HCT116 (cell line): ENCODE measurements around the gene LSM14A. TPM values are rescaled to one million over a fixed set of nuclear protein-coding genes. Genes with fewer than 3 reads are reported as not detected.

Source experiments
- ATAC-seq: fragments of 200-7000 bp; cut with Tn5 transposase; 2 replicates; pipeline ENCODE4 v1.9.1; 2020; ENCODE audit warnings: mild to moderate bottlenecking, moderate library complexity
- BruUV-seq: library from RNA; stranded (reverse); fragments of 400-500 nt; replicated peaks from 2 replicates; lab custom pipeline; 2021; lab: Mats Ljungman, UMichigan
- CTCF ChIA-PET: fragments of 300-600 bp; sonication (Branson Sonifier 250); formaldehyde crosslinking; loops from one replicate; lab custom pipeline; 2021; ENCODE audit warnings: antibody characterized with exemption; lab: Charles Lee
- POLR2A ChIA-PET: fragments of 300-600, 350-600 bp; sonication (Branson Sonifier 250); formaldehyde crosslinking; loops from one replicate; lab custom pipeline; 2021; ENCODE audit warnings: antibody characterized with exemption; lab: Charles Lee
- RAD21 ChIA-PET, 2 experiments: fragments of 300-600 bp; sonication (Branson Sonifier 250); formaldehyde crosslinking; loops; one replicate each; lab custom pipeline; 2023; ENCODE audit warnings: low total read pairs in 2 of 2; ENCODE audit not compliant: uncharacterized antibody in 2 of 2, unreplicated experiment in 2 of 2, low non-redundant PET in 1 of 2; lab: Charles Lee
- DNase-seq: peaks from one replicate; pipeline ENCODE4 v3.0.0-alpha.2; 2010; ENCODE audit warnings: low read depth, low spot score
- H2AFZ ChIP-seq: fragments of 200-600 bp; shearing (Covaris generic), sonication (generic); 2 replicates; pipeline ENCODE4 v1.6.1; 2017; ENCODE audit warnings: low read depth, mixed run types, mixed read lengths, antibody characterized with exemption, low read length; ENCODE audit not compliant: poor library complexity, severe bottlenecking
- H3K27ac ChIP-seq: 2 replicates; pipeline ENCODE4 v1.5.1; 2012; ENCODE audit warnings: low read depth, low read length
- H3K27me3 ChIP-seq: fragments of 200-600 bp; sonication (generic); 2 replicates; pipeline ENCODE4 v1.6.1; 2016; ENCODE audit warnings: mixed run types, low read length, mixed read lengths; ENCODE audit not compliant: insufficient read depth
- H3K36me3 ChIP-seq, 2 experiments: fragments of 200-500 bp in 1 of 2; fragments of 200-600 bp in 1 of 2; sonication (Bioruptor generic) in 1 of 2; sonication (generic) in 1 of 2; 2 replicates each; pipeline versions ENCODE4 v1.5.1 to v1.6.1; 2014 to 2016; ENCODE audit warnings: low read length in 2 of 2, inconsistent platforms in 1 of 2, mixed read lengths in 1 of 2, mixed run types in 1 of 2; ENCODE audit not compliant: insufficient read depth in 2 of 2, control insufficient read depth in 1 of 2
- H3K4me1 ChIP-seq, 2 experiments: fragments of 200-600 bp in 1 of 2; sonication (generic) in 1 of 2; 2 replicates each; pipeline versions ENCODE4 v1.5.1 to v1.6.1; 2012 to 2017; ENCODE audit warnings: low read length in 2 of 2, inconsistent platforms in 1 of 2, mild to moderate bottlenecking in 1 of 2, mixed read lengths in 1 of 2, mixed run types in 1 of 2, moderate library complexity in 1 of 2; ENCODE audit not compliant: insufficient read depth in 2 of 2, control insufficient read depth in 1 of 2
- H3K4me2 ChIP-seq: fragments of 200-600 bp; sonication (generic); 2 replicates; pipeline ENCODE4 v1.6.1; 2017; ENCODE audit warnings: mixed run types, low read length, mixed read lengths
- H3K4me3 ChIP-seq, 2 experiments: fragments of 200-600 bp in 1 of 2; sonication (generic) in 1 of 2; replicated peaks in 1 of 2; 2 replicates each; pipeline ENCODE4 v1.5.1; 2011 to 2016; ENCODE audit warnings: low read length in 2 of 2, control low read depth in 1 of 2, low read depth in 1 of 2, mild to moderate bottlenecking in 1 of 2, mixed read lengths in 1 of 2, mixed run types in 1 of 2
- H3K79me2 ChIP-seq: fragments of 200-600 bp; sonication (generic); 2 replicates; pipeline ENCODE4 v1.6.1; 2017; ENCODE audit warnings: mild to moderate bottlenecking, mixed run types, low read length, moderate library complexity, mixed read lengths; ENCODE audit not compliant: insufficient read depth
- H3K9ac ChIP-seq: fragments of 200-600 bp; sonication (generic); 2 replicates; pipeline ENCODE4 v1.6.1; 2016; ENCODE audit warnings: low read length, mixed read lengths
- H3K9me2 ChIP-seq: fragments of 200-600 bp; sonication (generic), shearing (Covaris generic); 2 replicates; pipeline ENCODE4 v1.6.1; 2017; ENCODE audit warnings: mixed run types, mild to moderate bottlenecking, moderate library complexity; ENCODE audit not compliant: insufficient read depth
- H3K9me3 ChIP-seq, 2 experiments: fragments of 200-500 bp in 1 of 2; fragments of 200-600 bp in 1 of 2; sonication (Bioruptor generic) in 1 of 2; sonication (generic) in 1 of 2; 2 replicates each; pipeline ENCODE4 v1.6.1; 2014 to 2017; ENCODE audit warnings: low read length in 2 of 2, mixed read lengths in 2 of 2, inconsistent platforms in 1 of 2, low read depth in 1 of 2, mild to moderate bottlenecking in 1 of 2, mixed run types in 1 of 2, moderate library complexity in 1 of 2; ENCODE audit not compliant: control insufficient read depth in 1 of 2, insufficient read depth in 1 of 2
- H4K20me1 ChIP-seq: fragments of 200-600 bp; sonication (generic), shearing (Covaris generic); 2 replicates; pipeline ENCODE4 v1.6.1; 2017; ENCODE audit warnings: mixed run types, mild to moderate bottlenecking, moderate library complexity; ENCODE audit not compliant: insufficient read depth
- CBX3 ChIP-seq: IDR thresholded peaks from 2 replicates; pipeline ENCODE4 v1.6.1; 2012; ENCODE audit warnings: low read depth
- CTCF ChIP-seq, 3 experiments: fragments of 200-600 bp in 1 of 3; sonication (generic) in 1 of 3; IDR thresholded peaks in 2 of 3; conservative IDR thresholded peaks in 1 of 3; 2 replicates each; pipeline ENCODE4 v1.5.1; 2012 to 2017; ENCODE audit warnings: low read depth in 2 of 3, low read length in 2 of 3, antibody characterized with exemption in 1 of 3, borderline replicate concordance in 1 of 3, control low read depth in 1 of 3, mild to moderate bottlenecking in 1 of 3, mixed read lengths in 1 of 3, mixed run types in 1 of 3, moderate library complexity in 1 of 3; ENCODE audit not compliant: insufficient read depth in 1 of 3
- ELF1 ChIP-seq: IDR thresholded peaks from 2 replicates; pipeline ENCODE4 v1.6.1; 2012; ENCODE audit warnings: low read depth, borderline replicate concordance
- JUND ChIP-seq: IDR thresholded peaks from 2 replicates; pipeline ENCODE4 v1.6.1; 2012
- POLR2A ChIP-seq: IDR thresholded peaks from 2 replicates; pipeline ENCODE4 v1.7.0; 2011; ENCODE audit warnings: borderline replicate concordance; ENCODE audit not compliant: insufficient read depth, insufficient read length; ENCODE audit errors: extremely low read depth
- POLR2AphosphoS5 ChIP-seq: IDR thresholded peaks from 2 replicates; pipeline ENCODE4 v1.6.1; 2011; ENCODE audit warnings: mild to moderate bottlenecking, low read depth, low read length, moderate library complexity
- SP1 ChIP-seq: IDR thresholded peaks from 2 replicates; pipeline ENCODE4 v1.6.1; 2012; ENCODE audit warnings: low read depth
- TCF7L2 ChIP-seq: IDR thresholded peaks from 2 replicates; pipeline ENCODE4 v1.7.0; 2011; ENCODE audit warnings: borderline replicate concordance, inconsistent platforms; ENCODE audit not compliant: insufficient read depth, insufficient read length; ENCODE audit errors: extremely low read depth
- YY1 ChIP-seq: IDR thresholded peaks from 2 replicates; pipeline ENCODE4 v1.6.1; 2011; ENCODE audit warnings: low read length, low read depth, moderate library complexity, mild to moderate bottlenecking; ENCODE audit not compliant: insufficient replicate concordance; ENCODE audit errors: extremely low read depth
- ZBTB33 ChIP-seq: IDR thresholded peaks from 2 replicates; pipeline ENCODE4 v1.6.1; 2011; ENCODE audit warnings: mild to moderate bottlenecking, low read length, moderate library complexity; ENCODE audit not compliant: insufficient replicate concordance; ENCODE audit errors: extremely low read depth
- ZNF274 ChIP-seq: fragments of 200-500 bp; sonication (Bioruptor generic); IDR thresholded peaks from 2 replicates; pipeline ENCODE4 v1.6.1; 2014; ENCODE audit warnings: mild to moderate bottlenecking, low read depth, low read length, inconsistent platforms
- intact Hi-C: fragments of 100-400 bp; cut with micrococcal nuclease; formaldehyde crosslinking; loops from 2 replicates; pipeline ENCODE4 v1.10.0; 2022
- total RNA-seq: library from RNA; stranded (reverse); gene quantifications from one replicate; pipeline ENCODE4 v1.2.1, GENCODE V29; 2021; ENCODE audit not compliant: unreplicated experiment
- TF ChIP-seq, protein P1 (sequence below): IDR thresholded peaks from 2 replicates; pipeline ENCODE4 v1.6.1; 2012

LSM14A gene
- total RNA-seq, 1 experiment from 2014 or later: 120 TPM

- RAD21 ChIA-PET: no interaction called here
- Histone ChIP-seq H3K79me2 (peaks cover 99% of the 10 kb centered on the region), H3K9me2 (no peaks in the 10 kb centered on the region), H3K36me3 (peaks cover 3 to 5% of the 10 kb centered on the region in 2 experiments; a peak in 3 of 4 replicates), H3K9me3 (no peaks in the 10 kb centered on the region), H2AFZ (no peak overlapping the region), H4K20me1 (peaks cover 55% of the 10 kb centered on the region), H3K27ac (no peak overlapping the region), H3K4me2 (no peak overlapping the region), H3K9ac (no peak overlapping the region), H3K4me1 (no peaks in the 10 kb centered on the region), H3K27me3 (no peaks in the 10 kb centered on the region), H3K4me3 (no peak overlapping the region)
- no TSS peak for BruUV-seq
- CTCF ChIA-PET: no interaction called here
- POLR2A ChIA-PET: no interaction called here
- ATAC-seq (no peak), DNase-seq (no peak)
- TF ChIP-seq POLR2A (no peak), CTCF (IDR thresholded peaks at IDR 0.05 in 2 of 3, conservative IDR thresholded peaks at IDR 0.05 in 1 of 3; ENCODE audit: borderline replicate concordance in 1 of 3, insufficient read depth in 1 of 3, low read depth in 2 of 3, low read length in 2 of 3) (no peak), ELF1 (no peak), ZNF274 (no peak), ZBTB33 (no peak), YY1 (no peak), SP1 (no peak), CBX3 (no peak), POLR2AphosphoS5 (no peak), TCF7L2 (no peak), JUND (no peak)
- TF ChIP-seq, protein P1, sequence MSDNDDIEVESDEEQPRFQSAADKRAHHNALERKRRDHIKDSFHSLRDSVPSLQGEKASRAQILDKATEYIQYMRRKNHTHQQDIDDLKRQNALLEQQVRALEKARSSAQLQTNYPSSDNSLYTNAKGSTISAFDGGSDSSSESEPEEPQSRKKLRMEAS: no peak
- intact Hi-C loops: no loop called here
These were observed 17.1 kb downstream of the LSM14A start for GRCh38 chr19:34189199-34189916.
